ENCODE data around the gene PGBD1.

Gene PGBD1

DNA sequence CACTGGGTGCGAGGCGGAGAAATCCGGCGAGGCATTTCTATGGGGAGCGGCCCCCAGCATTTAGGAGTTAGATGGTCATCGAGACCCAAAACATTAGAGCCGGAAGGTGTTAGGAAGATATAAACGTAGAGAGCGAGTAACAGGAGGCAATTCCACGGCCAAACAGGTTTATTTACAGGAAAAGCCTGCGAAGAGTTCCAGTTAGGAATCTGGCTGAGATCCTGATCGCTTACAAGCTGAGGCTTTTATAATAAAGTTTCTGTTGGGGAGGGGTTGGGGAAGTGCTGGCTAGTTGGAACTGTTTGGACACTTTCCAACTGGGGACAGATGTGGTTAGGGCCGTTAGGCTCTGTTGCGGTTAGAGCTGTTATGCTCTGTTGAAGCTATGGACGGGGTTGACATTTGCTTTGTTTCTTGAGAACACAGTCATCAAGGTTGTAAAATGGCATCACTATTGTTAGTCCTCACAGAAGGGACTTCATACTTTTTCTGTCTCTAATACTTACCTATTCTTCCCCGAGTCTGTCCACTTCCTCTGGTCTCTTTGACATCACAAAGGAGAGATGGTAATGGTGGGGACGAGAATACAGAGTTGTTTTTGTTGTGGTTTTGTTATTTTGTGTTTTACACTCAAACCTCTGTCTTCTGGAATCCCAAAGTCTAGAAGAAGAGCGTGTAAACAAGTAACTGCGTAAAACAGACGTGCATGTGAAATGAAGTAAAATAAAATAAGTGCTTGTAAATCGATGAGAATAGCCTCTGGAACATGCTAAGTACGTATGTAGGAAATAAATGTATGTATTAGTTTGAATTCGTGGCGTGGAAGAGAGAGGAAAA is 55.1 kb downstream of the PGBD1 start:
- DNase-seq: peak; percentile 11

DNA sequence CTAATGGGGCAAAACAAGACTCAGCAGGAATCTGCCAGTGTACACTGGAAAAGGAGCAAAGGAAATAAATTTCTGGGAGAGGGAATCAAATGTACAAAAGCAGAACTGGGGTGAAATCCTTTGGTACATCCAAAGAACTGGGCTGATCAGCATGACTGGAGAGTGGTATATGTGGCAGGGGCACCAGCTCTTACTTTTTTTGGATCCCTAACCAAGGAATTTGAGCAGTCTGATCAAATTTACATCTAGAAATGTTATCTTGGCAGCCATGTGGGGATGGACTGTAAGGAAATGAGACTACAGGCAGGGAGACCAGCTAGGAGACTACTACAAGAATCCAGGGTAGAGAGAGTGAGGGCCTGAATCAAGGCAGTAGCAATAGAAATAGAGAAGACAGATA is 55.7 kb downstream of the PGBD1 start:
- DNase-seq: no peak

DNA sequence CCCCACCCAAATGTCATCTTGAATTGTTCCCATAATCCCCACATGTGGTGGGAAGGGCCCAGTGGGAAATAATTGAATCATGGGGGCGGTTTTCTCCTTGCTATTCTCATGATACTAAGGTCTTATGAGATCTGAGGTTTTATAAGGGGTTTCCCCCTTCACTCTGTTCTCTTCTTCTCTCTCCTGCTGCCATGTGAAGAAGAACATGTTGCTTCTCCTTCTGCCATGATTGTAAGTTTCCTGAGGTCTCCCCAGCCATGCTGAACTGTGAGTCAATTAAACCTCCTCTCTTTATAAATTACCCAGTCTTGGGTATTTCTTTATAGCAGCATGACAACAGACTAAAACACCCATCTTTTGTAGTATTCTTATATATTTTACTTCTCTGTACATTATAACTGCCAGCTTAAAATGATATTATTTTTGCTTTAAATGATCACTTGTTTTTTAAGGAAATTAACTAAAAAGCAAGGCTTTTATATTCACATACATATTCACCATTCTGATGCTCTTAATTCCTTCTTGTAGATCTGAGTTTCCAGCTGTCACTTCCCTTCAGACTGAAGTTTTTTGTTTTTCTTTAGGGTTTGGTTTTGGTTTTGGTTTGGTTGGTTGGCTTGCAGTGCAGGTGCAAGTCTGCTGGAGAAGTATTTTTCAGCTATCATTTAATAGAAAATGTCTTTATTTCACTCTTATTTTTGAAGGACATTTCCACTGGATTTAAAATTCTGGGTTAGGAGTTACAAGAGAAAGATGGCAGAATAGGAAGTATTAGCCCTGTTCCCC is 59.1 kb downstream of the PGBD1 start:
- no peak for DNase-seq

DNA sequence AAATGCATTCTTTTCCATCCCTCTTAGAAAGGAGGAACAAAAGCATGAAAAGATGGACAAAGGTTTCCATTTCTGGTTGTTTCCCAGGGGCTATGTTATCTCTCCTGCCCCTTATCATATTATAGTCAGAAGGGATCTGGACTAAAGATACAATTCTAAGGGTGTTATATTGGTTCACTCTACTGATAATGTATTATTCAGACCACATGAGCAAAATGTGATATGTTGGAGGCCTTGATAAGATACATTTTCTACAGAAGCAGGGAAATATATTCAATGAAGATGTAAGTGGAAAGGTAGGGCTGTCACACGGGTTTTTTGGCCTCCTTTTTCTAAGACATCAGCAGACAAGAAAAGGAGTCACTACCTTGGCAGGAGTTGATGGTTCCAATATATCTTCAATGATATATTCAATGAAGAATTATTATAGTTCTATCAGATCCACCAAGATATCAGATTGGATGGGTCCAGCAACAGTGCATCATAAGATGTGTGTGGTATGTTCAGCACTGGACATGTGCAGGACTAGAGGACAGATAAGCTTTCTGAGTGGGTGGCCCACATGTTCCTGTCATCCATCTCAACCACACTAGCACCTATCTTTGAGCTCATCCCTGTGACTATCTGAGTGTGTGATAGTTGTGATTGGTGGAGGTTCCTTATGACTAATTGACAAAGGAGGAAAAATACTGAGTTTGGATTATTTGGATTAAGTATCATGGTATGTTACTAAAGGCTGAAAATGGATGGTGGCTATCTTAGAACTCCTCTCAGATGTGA is 62.7 kb downstream of the PGBD1 start:
- no peak for DNase-seq

DNA sequence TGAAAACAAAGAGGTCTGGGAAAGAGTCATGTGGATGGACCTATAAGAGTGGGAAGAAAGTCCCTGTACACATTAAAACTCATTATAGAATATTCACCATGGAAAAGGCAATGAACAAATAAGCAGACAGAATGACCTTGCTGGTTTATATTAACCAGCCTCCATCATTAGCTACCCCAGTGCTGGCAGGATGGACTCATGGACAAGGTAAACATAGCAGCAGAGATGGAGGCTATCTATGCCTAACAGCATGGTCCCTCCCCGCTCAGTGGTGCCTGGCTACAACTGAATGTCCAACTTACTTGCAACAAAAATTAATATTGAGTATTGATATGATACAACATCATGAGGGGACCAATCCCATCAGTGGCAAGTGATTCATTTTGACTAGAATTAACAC is 63.8 kb downstream of the PGBD1 start:
- DNase-seq: no peak

DNA sequence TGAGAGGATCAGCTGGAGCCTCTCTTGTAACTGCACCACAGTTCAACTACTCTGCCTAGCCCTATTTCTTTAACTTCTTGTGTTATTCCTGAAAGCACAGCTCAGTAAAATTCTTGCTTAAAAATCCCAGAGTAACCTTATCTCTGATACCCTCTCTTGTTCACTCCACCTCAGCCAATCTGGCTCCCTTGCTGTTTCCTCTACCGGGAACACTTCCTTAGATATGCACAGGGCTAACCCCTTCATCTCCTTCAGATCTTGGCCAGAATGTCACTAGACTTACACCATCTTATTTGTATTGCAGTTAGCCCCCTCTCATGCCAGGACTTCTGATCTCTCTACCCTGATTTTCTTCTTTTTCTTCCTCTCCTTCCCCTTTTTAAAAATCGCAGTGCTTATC is 65.7 kb downstream of the PGBD1 start:
- DNase-seq: no peak

DNA sequence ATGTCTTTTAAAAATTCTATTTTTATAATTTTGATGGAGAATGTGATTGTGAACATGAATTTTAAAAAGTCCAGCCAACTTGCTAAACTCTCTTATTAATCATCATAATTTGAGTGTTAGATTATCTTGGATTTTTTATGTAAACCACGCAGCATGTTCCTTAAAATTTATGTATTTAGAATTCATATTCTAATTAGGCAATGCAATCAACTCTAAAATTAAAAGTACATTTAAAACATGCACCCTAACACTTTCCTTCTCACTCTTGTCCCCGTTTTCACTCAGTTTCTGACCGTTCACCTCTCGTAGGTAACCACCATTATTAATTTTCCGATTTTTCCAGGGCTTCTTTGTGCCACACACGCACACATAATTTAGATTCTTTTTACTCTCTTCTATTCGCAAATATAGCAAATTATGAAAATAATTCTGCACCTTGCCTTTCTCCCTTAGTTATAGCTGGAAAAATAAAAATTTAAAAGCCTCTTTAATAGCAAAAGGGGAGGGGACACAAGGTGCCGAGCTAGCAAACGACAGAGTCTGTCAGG is 68.0 kb downstream of the PGBD1 start:
- DNase-seq: no peak

DNA sequence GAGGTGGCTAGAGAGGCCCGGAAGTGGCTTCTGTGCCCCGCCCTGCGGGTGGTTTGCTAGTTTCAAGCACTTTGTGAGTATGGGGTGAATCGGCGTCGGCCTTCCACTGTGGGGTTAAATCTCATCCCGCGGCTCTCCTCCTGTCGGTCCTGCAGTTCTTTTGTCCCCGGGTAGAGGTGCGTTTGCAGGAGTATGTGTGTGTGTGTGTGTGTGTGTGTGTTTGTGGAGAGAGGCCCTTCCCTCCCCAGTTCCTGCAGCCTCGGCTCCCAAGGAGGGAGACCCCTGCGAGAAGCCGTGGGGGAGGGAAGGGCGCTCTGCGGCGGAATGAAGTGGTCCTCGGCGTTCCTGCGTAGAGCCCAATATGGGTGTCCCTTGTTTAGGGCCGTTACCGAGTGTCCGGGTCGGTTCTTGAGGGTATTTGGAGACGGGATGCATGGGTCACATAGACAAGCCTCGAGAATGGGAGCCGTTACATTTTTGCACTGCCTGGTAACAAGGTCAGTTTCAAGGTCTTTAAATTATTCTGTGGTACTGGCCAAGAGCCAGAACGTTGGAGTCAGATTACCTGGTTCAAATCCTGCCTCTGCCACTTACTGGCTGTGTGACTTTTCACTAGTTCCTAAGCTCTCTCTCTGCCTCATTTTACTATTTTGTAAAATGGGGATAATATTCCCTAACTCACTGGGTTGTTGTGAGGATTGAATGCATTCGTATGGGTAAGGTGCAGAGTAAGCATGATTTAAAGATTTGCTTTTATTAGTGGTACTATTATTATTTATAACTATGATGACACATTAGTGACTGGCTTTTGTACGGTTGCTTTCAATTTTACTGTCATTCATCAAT is 68.7 kb downstream of the PGBD1 start, which contains the start of gene ZKSCAN3:
TSS of gene ZKSCAN3 (plus strand) at position 56 of the 846 bp plus-strand sequence. CDS start 9,640 bp downstream, outside the sequence.
- peak; percentile 74 for DNase-seq

DNA sequence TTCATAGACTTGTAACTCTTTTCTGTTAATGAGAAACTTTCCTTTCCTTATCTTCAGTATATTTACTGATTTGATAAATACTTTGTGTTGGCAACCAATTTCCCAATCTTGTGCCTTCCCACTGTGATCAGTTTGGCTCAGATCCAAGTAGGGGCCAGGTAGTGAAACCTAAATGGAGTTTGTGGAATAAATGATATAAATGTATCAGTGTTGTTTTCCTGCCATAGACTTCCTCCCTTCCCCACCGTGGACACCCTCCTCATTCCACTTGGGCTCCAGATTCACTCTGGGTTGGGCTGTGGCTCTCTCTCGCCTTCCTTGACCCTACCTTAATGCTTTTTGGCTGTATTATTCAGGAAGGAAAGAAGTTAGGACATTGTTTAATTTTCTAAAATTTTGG is 69.7 kb downstream of the PGBD1 start:
- no peak for DNase-seq

DNA sequence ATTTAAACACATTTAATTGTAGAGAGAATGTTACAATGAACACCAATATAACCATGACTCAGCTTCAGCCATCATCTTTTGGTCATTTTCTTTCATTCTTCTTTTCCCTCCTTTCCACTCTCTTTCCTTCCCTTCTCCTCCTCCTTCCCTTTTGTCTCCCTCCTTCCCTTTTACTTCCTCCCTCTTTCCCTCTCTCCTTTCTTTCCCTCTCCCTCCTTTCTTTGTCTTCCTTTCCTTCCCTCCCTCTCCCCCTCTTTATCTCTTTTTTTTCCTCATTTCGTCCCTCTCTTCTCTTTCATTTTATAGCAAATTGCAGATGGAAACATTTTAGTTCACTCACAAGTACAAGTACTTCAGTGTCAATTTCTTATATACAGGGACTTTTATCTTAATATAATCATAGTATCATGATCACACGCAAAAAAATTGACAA is 70.1 kb downstream of the PGBD1 start:
- DNase-seq: no peak
